ENCODE results near the gene MLF2. TPM values are rescaled to one million over a fixed set of nuclear protein-coding genes. Genes with fewer than 3 reads are reported as not detected.

Gene MLF2
- total and polyA plus RNA-seq, 2 of the 13 experiments (the other 11 are each of a cell fraction or from before 2014, with no cell fraction given), result 88.1 to 167 TPM

DNA sequence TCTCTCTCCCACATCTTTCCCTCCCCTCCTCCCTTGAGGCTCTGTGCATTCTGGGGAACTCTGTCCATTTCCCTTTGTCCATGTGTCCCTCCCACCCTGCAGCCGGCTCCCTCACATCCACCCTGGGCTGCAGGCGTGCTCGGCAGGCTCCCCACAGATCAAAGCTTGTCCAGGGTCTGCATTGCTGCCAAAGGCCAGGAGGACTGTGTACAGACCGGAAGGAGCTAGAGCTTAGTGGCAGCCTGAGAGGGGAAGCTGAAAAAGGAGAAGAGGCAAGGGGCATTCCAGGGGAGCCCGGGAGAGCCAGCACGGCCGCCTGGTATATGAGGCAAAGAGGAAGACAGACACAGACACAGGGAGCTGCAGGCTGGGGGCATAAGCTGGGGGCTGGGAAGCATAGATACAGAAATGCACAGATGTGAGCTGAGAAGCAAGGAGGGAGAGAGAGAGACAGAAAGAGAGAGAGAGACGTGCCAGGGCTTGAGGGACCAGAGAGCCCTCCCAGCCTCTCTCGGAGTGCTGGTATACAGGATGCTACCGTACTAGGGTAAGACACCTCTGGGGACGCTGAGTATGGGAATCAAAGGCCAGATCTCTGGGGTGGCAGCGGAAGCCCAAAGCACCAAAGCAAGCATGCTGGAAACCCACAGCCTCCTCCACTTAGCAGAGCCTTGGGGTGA is 39.7 kb upstream of the MLF2 start (continued):
- TF ChIP-seq ZSCAN9 (CRISPR knock-in tag; IDR thresholded peaks at IDR 0.05; ENCODE audit: borderline replicate concordance) (no peak; the same call in 1 of the 2 replicates), MED1 (CRISPR knock-in tag; IDR thresholded peaks at IDR 0.05) (peak; percentile 90), CREM (IDR thresholded peaks at IDR 0.05) (peak; percentile 62; the same call in 1 of the 2 replicates), CREM (CRISPR knock-in tag; IDR thresholded peaks at IDR 0.05) (no peak), ZBTB49 (CRISPR knock-in tag; IDR thresholded peaks at IDR 0.05; ENCODE audit: borderline replicate concordance) (no peak), ZNF430 (CRISPR knock-in tag; IDR thresholded peaks at IDR 0.05) (peak; percentile 93), NR2C2 (CRISPR knock-in tag; IDR thresholded peaks at IDR 0.05; ENCODE audit: borderline replicate concordance) (no peak), ZNF646 (CRISPR knock-in tag; IDR thresholded peaks at IDR 0.05) (peak; percentile 74; the same call in 1 of the 2 replicates), ZNF746 (CRISPR knock-in tag; IDR thresholded peaks at IDR 0.05) (peak; percentile 88; the same call in 1 of the 2 replicates), ATF4 (CRISPR knock-in tag; IDR thresholded peaks at IDR 0.05) (0 out of 4 replicates have a peak, but pooled peaks of 1 of the 2 experiments have one; percentile 45), ZNF775 (CRISPR knock-in tag; IDR thresholded peaks at IDR 0.05; ENCODE audit: borderline replicate concordance) (no peak), XBP1 (CRISPR knock-in tag; IDR thresholded peaks at IDR 0.05) (no peak), TMF1 (CRISPR knock-in tag; IDR thresholded peaks at IDR 0.05; ENCODE audit: low read depth) (no peak), HMG20A (CRISPR knock-in tag; IDR thresholded peaks at IDR 0.05; ENCODE audit: borderline replicate concordance) (peak; percentile 59; the same call in 1 of the 2 replicates), HOXA3 (CRISPR knock-in tag; IDR thresholded peaks at IDR 0.05) (peak; percentile 63), ZNF614 (CRISPR knock-in tag; IDR thresholded peaks at IDR 0.05; ENCODE audit: borderline replicate concordance) (0 out of 2 replicates have a peak, but pooled peaks have one; percentile 41), ZNF232 (CRISPR knock-in tag; IDR thresholded peaks at IDR 0.05; ENCODE audit: borderline replicate concordance) (peak; percentile 53; the same call in 1 of the 2 replicates), ZFY (CRISPR knock-in tag; IDR thresholded peaks at IDR 0.05) (peak; percentile 51; the same call in 1 of the 2 replicates), ZNF329 (CRISPR knock-in tag; IDR thresholded peaks at IDR 0.05; ENCODE audit: low read depth) (no peak), TOPORS (CRISPR knock-in tag; IDR thresholded peaks at IDR 0.05) (no peak; the same call in 1 of the 2 replicates), RELA (CRISPR knock-in tag; IDR thresholded peaks at IDR 0.05) (no peak)
